ENCODE data around the gene DENND1B. TPM values are rescaled to one million over a fixed set of nuclear protein-coding genes. Genes with fewer than 3 reads are reported as not detected.

The DENND1B gene
- total RNA-seq, 5 donors from 2014 or later (not counting 1 experiment from before 2014, with no cell fraction given): 13.6 to 29.8 (median 15.8) TPM

- Histone ChIP-seq H3K4me3 (ENCODE audit: control insufficient read depth in 1 of 2, extremely low read depth in 1 of 2, low read length in 1 of 2) (no peak overlapping the region), H3K27me3 (replicated peaks in 1 of 2; ENCODE audit: control insufficient read depth in 2 of 2, extremely low read depth in 1 of 2, insufficient read depth in 2 of 2, low read length in 1 of 2) (no peaks in the 10 kb centered on the region), H3K36me3 (ENCODE audit: control insufficient read depth in 2 of 2, extremely low read depth in 1 of 2, insufficient read depth in 1 of 2, low read length in 1 of 2) (no peaks in the 10 kb centered on the region), H3K4me1 (ENCODE audit: control insufficient read depth in 1 of 2, extremely low read depth in 1 of 2, insufficient read depth in 2 of 2, low read length in 2 of 2) (no peaks in the 10 kb centered on the region), H3K27ac (ENCODE audit: low read length) (no peak overlapping the region), H3K9me3 (peaks cover 2% of the 10 kb centered on the region)
- ChIA-PET CTCF (no interaction called here), POLR2A (no interaction called here)
- Mint-ChIP-seq H3K9me3 (peaks cover under 1 to 22% (median 15%) of the 10 kb centered on the region in 3 donors), H3K36me3 (peaks cover 46% of the 10 kb centered on the region), H3K27me3 (no peaks in the 10 kb centered on the region), H3K4me3 (no peak overlapping the region), H3K4me1 (peaks cover 10 to 32% (median 28%) of the 10 kb centered on the region in 3 donors), H3K27ac (no peak overlapping the region)
- WGBS (ENCODE audit: insufficient coverage): no CpG with 5 or more reads among the region's 3 CpGs
- ATAC-seq (replicated peaks in 1 of 4) (no peak), DNase-seq (no peak)
These were observed 43.8 kb downstream of the DENND1B start for GRCh38 chr1:197731449-197731848.

GRCh38 chr1:197725976-197726375, 49.3 kb downstream of the DENND1B start:
- H3K36me3 Mint-ChIP-seq: peaks cover 40% of the 10 kb centered on the region
- peaks cover 6 to 7% (median 6%) of the 10 kb centered on the region in 3 donors for H3K4me1 Mint-ChIP-seq
- H3K27ac Mint-ChIP-seq: no peak overlapping the region
- peaks cover 6% of the 10 kb centered on the region for H3K9me3 ChIP-seq
- DNase-seq: no peak
- no peaks in the 10 kb centered on the region for H3K36me3 ChIP-seq (ENCODE audit: control insufficient read depth in 2 of 2, extremely low read depth in 1 of 2, insufficient read depth in 1 of 2, low read length in 1 of 2)
- CTCF ChIA-PET: no interaction called here
- H3K4me3 Mint-ChIP-seq: no peak overlapping the region
- H3K9me3 Mint-ChIP-seq: peaks cover 7 to 33% (median 32%) of the 10 kb centered on the region in 3 donors
- WGBS (ENCODE audit: insufficient coverage): no CpG with 5 or more reads among the region's 3 CpGs
- H3K27me3 Mint-ChIP-seq: no peaks in the 10 kb centered on the region
- POLR2A ChIA-PET: no interaction called here
- ATAC-seq (replicated peaks in 1 of 4): no peak
- no peaks in the 10 kb centered on the region for H3K4me1 ChIP-seq (ENCODE audit: control insufficient read depth in 1 of 2, extremely low read depth in 1 of 2, insufficient read depth in 2 of 2, low read length in 2 of 2)
- no peak overlapping the region for H3K4me3 ChIP-seq (ENCODE audit: control insufficient read depth in 1 of 2, extremely low read depth in 1 of 2, low read length in 1 of 2)
- no peak overlapping the region for H3K27ac ChIP-seq (ENCODE audit: low read length)
- no peaks in the 10 kb centered on the region for H3K27me3 ChIP-seq (replicated peaks in 1 of 2; ENCODE audit: control insufficient read depth in 2 of 2, extremely low read depth in 1 of 2, insufficient read depth in 2 of 2, low read length in 1 of 2)

- Histone ChIP-seq H3K27ac (ENCODE audit: low read length) (no peak overlapping the region), H3K9me3 (peaks cover 6% of the 10 kb centered on the region), H3K27me3 (replicated peaks in 1 of 2; ENCODE audit: control insufficient read depth in 2 of 2, extremely low read depth in 1 of 2, insufficient read depth in 2 of 2, low read length in 1 of 2) (no peaks in the 10 kb centered on the region), H3K36me3 (ENCODE audit: control insufficient read depth in 2 of 2, extremely low read depth in 1 of 2, insufficient read depth in 1 of 2, low read length in 1 of 2) (no peaks in the 10 kb centered on the region), H3K4me3 (ENCODE audit: control insufficient read depth in 1 of 2, extremely low read depth in 1 of 2, low read length in 1 of 2) (no peak overlapping the region), H3K4me1 (ENCODE audit: control insufficient read depth in 1 of 2, extremely low read depth in 1 of 2, insufficient read depth in 2 of 2, low read length in 2 of 2) (no peaks in the 10 kb centered on the region)
- Mint-ChIP-seq H3K36me3 (peaks cover 40% of the 10 kb centered on the region), H3K9me3 (peaks cover 7 to 33% (median 32%) of the 10 kb centered on the region in 3 donors), H3K27ac (no peak overlapping the region), H3K27me3 (no peaks in the 10 kb centered on the region), H3K4me1 (peaks cover 5 to 7% (median 5%) of the 10 kb centered on the region in 3 donors), H3K4me3 (no peak overlapping the region)
- no CpG with 5 or more reads among the region's 1 CpG for WGBS (ENCODE audit: insufficient coverage)
- ATAC-seq (replicated peaks in 1 of 4) (no peak), DNase-seq (no peak)
- ChIA-PET CTCF (no interaction called here), POLR2A (interaction anchor here in 1 of 2 donors (0.6 kb wide), 1 partner anchor 44 kb away, joined by 4 read pairs; no protein-coding TSS in a partner anchor)
These were observed 50.2 kb downstream of the DENND1B start for GRCh38 chr1:197725044-197725443.

GRCh38 chr1:197715806-197716205, 59.5 kb downstream of the DENND1B start:
- H3K4me1 Mint-ChIP-seq: peaks cover 16 to 19% (median 18%) of the 10 kb centered on the region in 3 donors
- H3K9me3 Mint-ChIP-seq: no peaks in the 10 kb centered on the region
- H3K27ac Mint-ChIP-seq: no peak overlapping the region
- POLR2A ChIA-PET: interaction anchor here in 1 of 2 donors (0.5 to 0.7 kb wide), 2 partner anchors 97 to 575 kb away, joined by 3 read pairs; no protein-coding TSS in a partner anchor
- no peak overlapping the region for H3K27ac ChIP-seq (ENCODE audit: low read length)
- no peaks in the 10 kb centered on the region for H3K36me3 ChIP-seq (ENCODE audit: control insufficient read depth in 2 of 2, extremely low read depth in 1 of 2, insufficient read depth in 1 of 2, low read length in 1 of 2)
- H3K4me1 ChIP-seq (ENCODE audit: control insufficient read depth in 1 of 2, extremely low read depth in 1 of 2, insufficient read depth in 2 of 2, low read length in 2 of 2): no peaks in the 10 kb centered on the region
- H3K27me3 ChIP-seq (replicated peaks in 1 of 2; ENCODE audit: control insufficient read depth in 2 of 2, extremely low read depth in 1 of 2, insufficient read depth in 2 of 2, low read length in 1 of 2): no peaks in the 10 kb centered on the region
- CTCF ChIA-PET: interaction anchor here in 1 of 2 donors (0.9 to 1.0 kb wide), 2 partner anchors 50 to 53 kb away, joined by 3 to 4 read pairs; no protein-coding TSS in a partner anchor
- DNase-seq (no peak), ATAC-seq (replicated peaks in 1 of 4) (no peak)
- no peak overlapping the region for H3K4me3 Mint-ChIP-seq
- H3K9me3 ChIP-seq: no peaks in the 10 kb centered on the region
- H3K4me3 ChIP-seq (ENCODE audit: control insufficient read depth in 1 of 2, extremely low read depth in 1 of 2, low read length in 1 of 2): no peak overlapping the region
- 0% methylated on average over 1 of the region's 1 CpG for WGBS (ENCODE audit: insufficient coverage)
- H3K36me3 Mint-ChIP-seq: peaks cover 3% of the 10 kb centered on the region
- H3K27me3 Mint-ChIP-seq: no peaks in the 10 kb centered on the region

GRCh38 chr1:197706601-197707000, 68.7 kb downstream of the DENND1B start:
- POLR2A ChIA-PET: interaction anchor here in 1 of 2 donors (0.5 kb wide), 1 partner anchor 10 kb away, joined by 3 read pairs; no protein-coding TSS in a partner anchor

GRCh38 chr1:197705941-197706340, 69.3 kb downstream of the DENND1B start:
- Histone ChIP-seq H3K4me1 (ENCODE audit: control insufficient read depth in 1 of 2, extremely low read depth in 1 of 2, insufficient read depth in 2 of 2, low read length in 2 of 2) (no peaks in the 10 kb centered on the region), H3K4me3 (ENCODE audit: control insufficient read depth in 1 of 2, extremely low read depth in 1 of 2, low read length in 1 of 2) (no peak overlapping the region), H3K36me3 (ENCODE audit: control insufficient read depth in 2 of 2, extremely low read depth in 1 of 2, insufficient read depth in 1 of 2, low read length in 1 of 2) (no peaks in the 10 kb centered on the region), H3K27ac (ENCODE audit: low read length) (no peak overlapping the region), H3K9me3 (no peaks in the 10 kb centered on the region), H3K27me3 (replicated peaks in 1 of 2; ENCODE audit: control insufficient read depth in 2 of 2, extremely low read depth in 1 of 2, insufficient read depth in 2 of 2, low read length in 1 of 2) (no peaks in the 10 kb centered on the region)
- Mint-ChIP-seq H3K36me3 (peaks cover 18% of the 10 kb centered on the region), H3K4me3 (no peak overlapping the region), H3K4me1 (peaks cover 18 to 28% (median 19%) of the 10 kb centered on the region in 3 donors), H3K9me3 (peaks cover 0 to 7% (median 0%) of the 10 kb centered on the region in 3 donors), H3K27me3 (no peaks in the 10 kb centered on the region), H3K27ac (no peak overlapping the region)
- POLR2A ChIA-PET: no interaction called here
- WGBS (ENCODE audit: insufficient coverage): no CpG with 5 or more reads among the region's 3 CpGs
- ATAC-seq (replicated peaks in 1 of 4): no peak
- DNase-seq: no peak
- CTCF ChIA-PET: no interaction called here

More at GRCh38 chr1:197706601-197707000, 68.7 kb downstream of the DENND1B start:
- H3K4me1 Mint-ChIP-seq: peaks cover 16 to 28% (median 18%) of the 10 kb centered on the region in 3 donors
- CTCF ChIA-PET: interaction anchor here in 1 of 2 donors (0.6 kb wide), 1 partner anchor 75 kb away, joined by 3 read pairs; no protein-coding TSS in a partner anchor
- peaks cover 0 to 4% (median 0%) of the 10 kb centered on the region in 3 donors for H3K9me3 Mint-ChIP-seq
- Histone ChIP-seq H3K9me3 (no peaks in the 10 kb centered on the region), H3K4me3 (ENCODE audit: control insufficient read depth in 1 of 2, extremely low read depth in 1 of 2, low read length in 1 of 2) (no peak overlapping the region), H3K36me3 (ENCODE audit: control insufficient read depth in 2 of 2, extremely low read depth in 1 of 2, insufficient read depth in 1 of 2, low read length in 1 of 2) (no peaks in the 10 kb centered on the region), H3K4me1 (ENCODE audit: control insufficient read depth in 1 of 2, extremely low read depth in 1 of 2, insufficient read depth in 2 of 2, low read length in 2 of 2) (no peaks in the 10 kb centered on the region), H3K27me3 (replicated peaks in 1 of 2; ENCODE audit: control insufficient read depth in 2 of 2, extremely low read depth in 1 of 2, insufficient read depth in 2 of 2, low read length in 1 of 2) (no peaks in the 10 kb centered on the region), H3K27ac (ENCODE audit: low read length) (no peak overlapping the region)
- DNase-seq (peak in 1 of 35 experiments; percentile 1), ATAC-seq (replicated peaks in 1 of 4) (no peak)
- no peak overlapping the region for H3K27ac Mint-ChIP-seq
- no CpG with 5 or more reads among the region's 1 CpG for WGBS (ENCODE audit: insufficient coverage)
- no peak overlapping the region for H3K4me3 Mint-ChIP-seq
- H3K27me3 Mint-ChIP-seq: no peaks in the 10 kb centered on the region
- peaks cover 12% of the 10 kb centered on the region for H3K36me3 Mint-ChIP-seq

Measured in T-cell (primary cell).